Activated naive CD4-positive, alpha-beta T cell treated with anti-CD3 and anti-CD28 coated beads, Interleukin-2, amount 10 ng/mL, durations not matched to agents 5 hours and 36 hours (primary cell): ENCODE data around the gene COL4A4. TPM values are rescaled to one million over a fixed set of nuclear protein-coding genes. Genes with fewer than 3 reads are reported as not detected.

ENCODE experiments used
- total RNA-seq, 2 experiments: library from RNA; stranded (reverse); gene quantifications; one replicate each; pipeline ENCODE4 v1.2.3, GENCODE V29; 2021

COL4A4 gene
- under 1 TPM; 0.02 to 0.03 TPM for total RNA-seq

GRCh38 chr2:227163998-227164762, at the start of gene COL4A4, which contains the start of gene COL4A3:
TSS of gene COL4A4 (minus strand) at chr2:227164205. CDS start at chr2:227147483, 16,722 bp downstream.
TSS of gene COL4A3 (plus strand) at chr2:227164624. CDS start at chr2:227164727, 103 bp downstream.

Other genes starting within 250 kb of the COL4A4 start
- gene COL4A3, start 419 bp upstream of the COL4A4 start, total RNA-seq = not detected
- gene MFF, start 161.0 kb upstream of the COL4A4 start, total RNA-seq = 10 to 100 TPM; 58.9 to 64.8 TPM
- gene TM4SF20, start 215.1 kb upstream of the COL4A4 start, total RNA-seq = not detected
- gene SCYGR1, start 223.7 kb upstream of the COL4A4 start, total RNA-seq = not detected